Astrocyte (in vitro differentiated cells and primary cell): ENCODE data around the gene OSBPL5. TPM values are rescaled to one million over a fixed set of nuclear protein-coding genes. Genes with fewer than 3 reads are reported as not detected.
A peak's percentile ranks its signal among the peaks of the same experiment; 100 is the strongest.

ENCODE experiments used
- DNase-seq: peaks from one replicate; pipeline ENCODE4 v3.0.0-alpha.2; 2010; ENCODE audit warnings: low read depth
- FAIRE-seq: peaks from 2 replicates; lab custom pipeline; 2011; peaks lifted over from hg19 to GRCh38; lab: Jason Lieb, UNC
- H2AFZ ChIP-seq: 2 replicates; pipeline ENCODE4 v1.6.0; 2012; ENCODE audit warnings: low read depth, low read length, inconsistent platforms
- H3K27ac ChIP-seq: 2 replicates; pipeline ENCODE4 v1.5.1; 2011; ENCODE audit warnings: low read depth, low read length, inconsistent platforms
- H3K27me3 ChIP-seq: 2 replicates; pipeline ENCODE4 v1.6.0; 2011; ENCODE audit warnings: low read length, inconsistent platforms; ENCODE audit not compliant: insufficient read depth
- H3K36me3 ChIP-seq: 2 replicates; pipeline ENCODE4 v1.5.1; 2011; ENCODE audit warnings: low read length, inconsistent platforms; ENCODE audit not compliant: insufficient read depth
- H3K4me1 ChIP-seq: 2 replicates; pipeline ENCODE4 v1.5.1; 2011; ENCODE audit warnings: low read length, inconsistent platforms; ENCODE audit not compliant: insufficient read depth
- H3K4me2 ChIP-seq: 2 replicates; pipeline ENCODE4 v1.6.0; 2012; ENCODE audit warnings: low read length, inconsistent platforms
- H3K4me3 ChIP-seq: 2 replicates; pipeline ENCODE4 v1.5.1; 2011; ENCODE audit warnings: low read depth, mild to moderate bottlenecking, low read length, inconsistent platforms; ENCODE audit not compliant: insufficient read depth
- H3K79me2 ChIP-seq: 2 replicates; pipeline ENCODE4 v1.6.0; 2012; ENCODE audit warnings: mild to moderate bottlenecking, low read length, inconsistent platforms; ENCODE audit not compliant: insufficient read depth
- H3K9ac ChIP-seq: 2 replicates; pipeline ENCODE4 v1.6.0; 2012; ENCODE audit warnings: mild to moderate bottlenecking, low read length, inconsistent platforms
- H3K9me3 ChIP-seq: 2 replicates; pipeline ENCODE4 v1.5.1; 2012; ENCODE audit warnings: low read depth, mild to moderate bottlenecking, low read length, inconsistent platforms; ENCODE audit not compliant: insufficient read depth
- H4K20me1 ChIP-seq: 2 replicates; pipeline ENCODE4 v1.6.0; 2012; ENCODE audit warnings: low read length, inconsistent platforms; ENCODE audit not compliant: insufficient read depth
- H3K27ac Mint-ChIP-seq: one replicate; pipeline ENCODE4 v1.8.0; 2021; ENCODE audit warnings: mild to moderate bottlenecking, mixed read lengths; ENCODE audit not compliant: unreplicated experiment
- H3K27me3 Mint-ChIP-seq: one replicate; pipeline ENCODE4 v1.8.0; 2021; ENCODE audit warnings: low read depth, mixed read lengths; ENCODE audit not compliant: unreplicated experiment
- H3K36me3 Mint-ChIP-seq: one replicate; pipeline ENCODE4 v1.8.0; 2021; ENCODE audit warnings: low read depth, mixed read lengths; ENCODE audit not compliant: unreplicated experiment
- H3K4me1 Mint-ChIP-seq: one replicate; pipeline ENCODE4 v1.8.0; 2021; ENCODE audit warnings: low read depth, mixed read lengths; ENCODE audit not compliant: unreplicated experiment
- H3K4me3 Mint-ChIP-seq: one replicate; pipeline ENCODE4 v1.8.0; 2021; ENCODE audit warnings: mild to moderate bottlenecking, moderate library complexity, mixed read lengths; ENCODE audit not compliant: unreplicated experiment
- H3K9me3 Mint-ChIP-seq: one replicate; pipeline ENCODE4 v1.8.0; 2021; ENCODE audit warnings: mild to moderate bottlenecking, mixed read lengths; ENCODE audit not compliant: unreplicated experiment
- EZH2 ChIP-seq: IDR thresholded peaks from 2 replicates; pipeline ENCODE4 v1.6.1; 2012; ENCODE audit warnings: mild to moderate bottlenecking, low read length, inconsistent platforms; ENCODE audit not compliant: insufficient read depth
- total RNA-seq: library from RNA; stranded (reverse); gene quantifications from 2 replicates; pipeline ENCODE4 v1.2.1, GENCODE V29; 2021
- TF ChIP-seq, protein P1 (sequence below): IDR thresholded peaks from 2 replicates; pipeline ENCODE4 v1.5.1; 2011; ENCODE audit warnings: low read depth, mild to moderate bottlenecking, inconsistent platforms, low read length, moderate library complexity; ENCODE audit not compliant: insufficient read depth

OSBPL5 gene
- total RNA-seq, 1 donor from 2014 or later, result 29.0 TPM

DNA sequence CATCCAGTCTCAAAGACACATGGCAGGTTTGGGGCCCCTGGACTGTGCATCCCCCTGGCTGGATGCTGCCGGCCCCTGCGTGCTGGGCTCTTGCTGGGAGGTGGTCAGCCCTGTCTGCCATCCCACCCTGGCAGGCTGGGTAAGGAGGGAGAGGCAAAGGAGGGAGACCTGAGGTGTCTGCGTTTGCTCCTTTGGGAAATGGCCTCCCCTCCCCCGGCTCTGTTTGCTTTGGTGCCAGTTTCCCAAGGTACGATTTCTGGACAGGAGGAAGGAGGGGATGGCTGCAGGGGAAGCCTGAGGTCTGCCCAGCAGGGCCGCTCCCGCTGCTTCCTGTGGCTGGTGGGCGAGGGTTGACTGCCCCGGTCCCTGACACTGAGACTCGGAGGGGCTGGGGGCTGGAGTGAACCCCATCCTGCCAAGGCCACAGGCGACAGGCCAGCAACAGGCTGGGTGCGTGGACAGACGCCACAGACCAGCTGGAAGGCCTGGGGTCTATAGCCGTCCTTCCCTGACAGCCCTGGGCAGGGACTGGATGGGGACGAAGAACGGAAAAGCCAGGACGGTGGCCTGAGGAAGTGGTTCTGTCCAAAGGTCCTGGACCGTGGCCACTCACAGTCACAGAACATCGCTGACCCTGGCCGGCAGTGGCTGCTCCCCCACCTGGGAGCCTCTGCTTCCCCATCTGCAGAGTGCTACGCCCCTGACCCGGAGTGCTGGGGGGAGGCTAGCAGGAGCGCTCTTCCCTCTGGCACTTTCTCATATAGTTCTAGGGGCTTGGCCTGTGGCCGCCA is 38.0 kb downstream of the OSBPL5 start:
- H3K9me3 ChIP-seq, result no peaks in the 10 kb centered on the region
- no peak overlapping the region for H3K4me3 ChIP-seq
- no peaks in the 10 kb centered on the region for H3K9me3 Mint-ChIP-seq
- H4K20me1 ChIP-seq, result peaks cover 42% of the 10 kb centered on the region
- no peak overlapping the region for H2AFZ ChIP-seq
- H3K79me2 ChIP-seq, result no peaks in the 10 kb centered on the region
- no peaks in the 10 kb centered on the region for H3K36me3 ChIP-seq
- no peak overlapping the region for H3K9ac ChIP-seq
- peaks cover 13% of the 10 kb centered on the region for H3K4me1 ChIP-seq
- no peaks in the 10 kb centered on the region for H3K27me3 ChIP-seq
- FAIRE-seq (no peak), DNase-seq (no peak)
- no peaks in the 10 kb centered on the region for H3K4me1 Mint-ChIP-seq
- H3K4me3 Mint-ChIP-seq, result no peak overlapping the region
- H3K27ac ChIP-seq, result no peak overlapping the region
- H3K27ac Mint-ChIP-seq, result no peak overlapping the region
- TF ChIP-seq EZH2, result no peak
- TF ChIP-seq, protein P1, sequence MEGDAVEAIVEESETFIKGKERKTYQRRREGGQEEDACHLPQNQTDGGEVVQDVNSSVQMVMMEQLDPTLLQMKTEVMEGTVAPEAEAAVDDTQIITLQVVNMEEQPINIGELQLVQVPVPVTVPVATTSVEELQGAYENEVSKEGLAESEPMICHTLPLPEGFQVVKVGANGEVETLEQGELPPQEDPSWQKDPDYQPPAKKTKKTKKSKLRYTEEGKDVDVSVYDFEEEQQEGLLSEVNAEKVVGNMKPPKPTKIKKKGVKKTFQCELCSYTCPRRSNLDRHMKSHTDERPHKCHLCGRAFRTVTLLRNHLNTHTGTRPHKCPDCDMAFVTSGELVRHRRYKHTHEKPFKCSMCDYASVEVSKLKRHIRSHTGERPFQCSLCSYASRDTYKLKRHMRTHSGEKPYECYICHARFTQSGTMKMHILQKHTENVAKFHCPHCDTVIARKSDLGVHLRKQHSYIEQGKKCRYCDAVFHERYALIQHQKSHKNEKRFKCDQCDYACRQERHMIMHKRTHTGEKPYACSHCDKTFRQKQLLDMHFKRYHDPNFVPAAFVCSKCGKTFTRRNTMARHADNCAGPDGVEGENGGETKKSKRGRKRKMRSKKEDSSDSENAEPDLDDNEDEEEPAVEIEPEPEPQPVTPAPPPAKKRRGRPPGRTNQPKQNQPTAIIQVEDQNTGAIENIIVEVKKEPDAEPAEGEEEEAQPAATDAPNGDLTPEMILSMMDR, result no peak
- no peaks in the 10 kb centered on the region for H3K36me3 Mint-ChIP-seq
- H3K27me3 Mint-ChIP-seq, result no peaks in the 10 kb centered on the region
- H3K4me2 ChIP-seq, result no peak overlapping the region

DNA sequence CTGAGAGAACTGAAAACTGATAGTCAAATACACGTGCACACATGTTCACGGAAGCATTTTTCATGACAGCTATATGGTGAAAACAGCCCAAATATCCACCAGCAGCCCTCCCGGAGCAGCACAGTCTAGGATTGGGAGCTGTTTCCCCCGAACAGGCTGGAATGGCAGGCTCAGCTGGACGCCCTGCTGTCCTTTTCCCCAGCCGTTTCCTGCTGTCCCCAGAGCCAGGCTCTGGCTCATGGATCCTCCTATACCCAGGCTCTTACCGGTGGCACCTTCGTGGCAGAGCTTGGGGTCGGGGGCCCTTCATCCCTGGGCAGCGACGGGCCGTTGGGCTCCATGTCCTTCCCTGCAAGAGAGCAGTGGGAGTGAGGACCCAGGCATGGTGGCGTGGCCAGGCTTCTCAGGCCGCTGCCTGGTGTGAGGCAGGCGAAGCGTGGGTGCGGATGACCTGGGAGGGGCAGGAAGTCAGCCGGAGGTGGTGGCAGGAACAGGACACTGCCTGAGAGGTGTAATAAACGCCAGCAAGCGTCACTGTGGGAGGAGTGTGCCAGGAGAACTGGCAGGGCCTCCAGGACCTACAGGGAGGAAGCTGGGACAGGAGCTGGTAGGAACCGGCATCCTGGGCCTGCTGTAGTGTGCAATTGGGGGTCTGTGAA is 38.8 kb downstream of the OSBPL5 start:
- peaks cover 38% of the 10 kb centered on the region for H4K20me1 ChIP-seq
- H3K9me3 ChIP-seq, result no peaks in the 10 kb centered on the region
- no peaks in the 10 kb centered on the region for H3K79me2 ChIP-seq
- no peak overlapping the region for H3K9ac ChIP-seq
- H3K27ac ChIP-seq, result no peak overlapping the region
- H2AFZ ChIP-seq, result no peak overlapping the region
- Mint-ChIP-seq H3K27ac (no peak overlapping the region), H3K4me1 (no peaks in the 10 kb centered on the region), H3K4me3 (no peak overlapping the region), H3K27me3 (no peaks in the 10 kb centered on the region), H3K9me3 (no peaks in the 10 kb centered on the region), H3K36me3 (no peaks in the 10 kb centered on the region)
- H3K4me2 ChIP-seq, result no peak overlapping the region
- no peak overlapping the region for H3K4me3 ChIP-seq
- no peaks in the 10 kb centered on the region for H3K36me3 ChIP-seq
- TF ChIP-seq, protein P1, result no peak
- TF ChIP-seq EZH2, result no peak
- FAIRE-seq (no peak), DNase-seq (no peak)
- peaks cover 13% of the 10 kb centered on the region for H3K4me1 ChIP-seq
- H3K27me3 ChIP-seq, result no peaks in the 10 kb centered on the region

DNA sequence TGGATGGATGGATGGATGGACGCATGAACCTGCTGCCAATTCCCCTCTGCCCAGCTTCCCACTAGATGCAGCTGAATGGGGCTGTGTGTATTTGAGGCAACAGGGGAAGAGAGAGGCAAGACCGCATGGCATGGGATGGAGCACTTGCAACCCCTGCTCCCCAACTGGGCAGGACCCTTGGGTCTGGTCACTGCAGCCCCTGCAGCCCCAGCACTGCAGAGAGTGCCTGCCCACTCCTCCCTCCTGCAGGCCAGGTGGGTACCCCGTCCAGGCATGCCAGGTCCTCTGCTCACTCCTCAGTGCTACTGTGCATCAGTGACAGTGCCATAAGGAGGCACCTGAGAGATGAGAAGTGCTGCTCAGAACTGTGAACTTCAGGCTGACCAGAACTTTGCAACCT is 40.3 kb downstream of the OSBPL5 start:
- TF ChIP-seq, protein P1, result no peak
- no peak for TF ChIP-seq EZH2
- no peaks in the 10 kb centered on the region for H3K9me3 Mint-ChIP-seq
- H3K27me3 ChIP-seq, result no peaks in the 10 kb centered on the region
- H3K36me3 ChIP-seq, result no peaks in the 10 kb centered on the region
- no peak overlapping the region for H2AFZ ChIP-seq
- DNase-seq (no peak), FAIRE-seq (no peak)
- peaks cover 25% of the 10 kb centered on the region for H4K20me1 ChIP-seq
- H3K9ac ChIP-seq, result no peak overlapping the region
- H3K4me1 ChIP-seq, result peaks cover 13% of the 10 kb centered on the region
- peaks cover 4% of the 10 kb centered on the region for H3K36me3 Mint-ChIP-seq
- no peak overlapping the region for H3K4me3 ChIP-seq
- H3K27me3 Mint-ChIP-seq, result no peaks in the 10 kb centered on the region
- H3K9me3 ChIP-seq, result no peaks in the 10 kb centered on the region
- H3K4me3 Mint-ChIP-seq, result no peak overlapping the region
- no peaks in the 10 kb centered on the region for H3K4me1 Mint-ChIP-seq
- H3K27ac Mint-ChIP-seq, result no peak overlapping the region
- H3K79me2 ChIP-seq, result no peaks in the 10 kb centered on the region
- peak overlapping the region; percentile 29 for H3K4me2 ChIP-seq
- no peak overlapping the region for H3K27ac ChIP-seq
